B cell (primary cell): ENCODE results near the gene STARD3.

Experiments
- CTCF ChIP-seq: fragments of 200-600 bp; IDR thresholded peaks from one replicate; pipeline ENCODE4 v1.8.0; 2022; ENCODE audit warnings: antibody characterized with exemption, mild to moderate bottlenecking
- EZH2 ChIP-seq: IDR thresholded peaks from 2 replicates; pipeline ENCODE4 v1.6.1; 2012; ENCODE audit warnings: borderline replicate concordance, low read depth, mild to moderate bottlenecking, moderate library complexity, low read length; ENCODE audit not compliant: insufficient read depth, poor library complexity, severe bottlenecking

- TF ChIP-seq CTCF, result no peak
- TF ChIP-seq EZH2, result no peak
These were observed 21.5 kb upstream of the STARD3 start for GRCh38 chr17:39615434-39615833.
